Gastroesophageal sphincter (tissue), 4 donors: ENCODE measurements around the gene SLAMF9. TPM values are rescaled to one million over a fixed set of nuclear protein-coding genes. Genes with fewer than 3 reads are reported as not detected.

Experiments used
- ATAC-seq: fragments of 150-250 bp; one replicate; pipeline ENCODE4 v1.9.1; 2016; ENCODE audit warnings: mild to moderate bottlenecking, moderate library complexity
- H3K27ac ChIP-seq, 4 donors: fragments of 200-600 bp; sonication (generic) in 3 of 4; 1 replicate in 3 of 4; 2 replicates in 1 of 4; pipeline ENCODE4 v1.5.1; 2016 to 2019
- H3K27me3 ChIP-seq: fragments of 200-600 bp; sonication (generic); one replicate; pipeline ENCODE4 v1.5.1; 2019
- H3K36me3 ChIP-seq, 2 donors: fragments of 200-600 bp; sonication (generic); one replicate each; pipeline ENCODE4 v1.5.1; 2019; ENCODE audit warnings: control low read depth in 1 of 2
- H3K4me1 ChIP-seq, 3 donors: fragments of 200-600 bp; sonication (generic); 1 replicate in 2 of 3; 2 replicates in 1 of 3; pipeline ENCODE4 v1.5.1; 2016 to 2019; ENCODE audit warnings: control low read depth in 2 of 3
- H3K4me3 ChIP-seq, 2 donors: fragments of 200-600 bp; sonication (generic); one replicate each; pipeline ENCODE4 v1.5.1; 2019; ENCODE audit warnings: mild to moderate bottlenecking in 1 of 2, moderate library complexity in 1 of 2
- H3K9me3 ChIP-seq, 3 donors: fragments of 200-600 bp; sonication (generic); one replicate each; pipeline ENCODE4 v1.5.1; 2017 to 2019; ENCODE audit warnings: control low read depth in 2 of 3
- CTCF ChIP-seq, 4 experiments: fragments of 200-600 bp in 2 of 4; fragments of 450-650 bp in 2 of 4; sonication (generic) in 1 of 4; IDR thresholded peaks; one replicate each; pipeline ENCODE4 v1.5.1; 2017 to 2019; ENCODE audit warnings: antibody characterized with exemption in 4 of 4, mild to moderate bottlenecking in 2 of 4, moderate library complexity in 2 of 4
- EP300 ChIP-seq: sonication (generic); formaldehyde crosslinking; IDR thresholded peaks from one replicate; pipeline ENCODE4 v1.6.1; 2017; ENCODE audit warnings: antibody characterized with exemption, mild to moderate bottlenecking
- POLR2A ChIP-seq, 2 donors: fragments of 450-650 bp; IDR thresholded peaks; one replicate each; pipeline ENCODE4 v1.6.1; 2017; ENCODE audit warnings: antibody characterized with exemption in 2 of 2, mild to moderate bottlenecking in 2 of 2, moderate library complexity in 1 of 2
- POLR2AphosphoS5 ChIP-seq: sonication (generic); formaldehyde crosslinking; IDR thresholded peaks from one replicate; pipeline ENCODE4 v1.6.1; 2017; ENCODE audit warnings: antibody characterized with exemption
- WGBS, 2 donors: methylation state at CpG; one replicate each; pipeline ENCODE4 v1.1.5; 2018; ENCODE audit warnings: low coverage in 1 of 2; 5-methylcytosine and 5-hydroxymethylcytosine counted together
- total RNA-seq, 4 donors: library from RNA; depleted of rRNA; stranded (reverse); fragments of >200 nt; gene quantifications; one replicate each; pipeline ENCODE4 v1.1.0, GENCODE V29; 2016

SLAMF9 gene
- total RNA-seq, 4 donors from 2014 or later = not detected

GRCh38 chr1:159988006-159988405, 34.0 kb upstream of the SLAMF9 start:
- TF ChIP-seq POLR2AphosphoS5 (no peak), EP300 (no peak), POLR2A (IDR thresholded peaks at IDR 0.05) (no peak), CTCF (IDR thresholded peaks at IDR 0.05) (no peak)
- WGBS, 2 donors = 80% methylated on average over 1 of the region's 1 CpG; no CpG with 5 or more reads in 1 of the 2 donors
- Histone ChIP-seq H3K27ac (no peak overlapping the region), H3K27me3 (peaks cover 13% of the 10 kb centered on the region), H3K36me3 (no peaks in the 10 kb centered on the region), H3K9me3 (no peaks in the 10 kb centered on the region), H3K4me3 (no peak overlapping the region), H3K4me1 (no peaks in the 10 kb centered on the region)
- ATAC-seq = no peak

GRCh38 chr1:159987186-159987585, 33.1 kb upstream of the SLAMF9 start:
- ATAC-seq = no peak
- WGBS, 2 donors = no CpG with 5 or more reads among the region's 4 CpGs
- H3K27ac ChIP-seq = no peak overlapping the region

GRCh38 chr1:159986531-159986930, 32.5 kb upstream of the SLAMF9 start:
- ATAC-seq = no peak
- H3K4me3 ChIP-seq = no peak overlapping the region
- WGBS, 2 donors = 90 to 100% methylated on average over 1 of the region's 1 CpG
- H3K4me1 ChIP-seq = no peaks in the 10 kb centered on the region
- no peak for TF ChIP-seq CTCF (IDR thresholded peaks at IDR 0.05)
- TF ChIP-seq EP300 = no peak
- no peak for TF ChIP-seq POLR2A (IDR thresholded peaks at IDR 0.05)
- no peak for TF ChIP-seq POLR2AphosphoS5
- no peak overlapping the region for H3K27ac ChIP-seq
- H3K36me3 ChIP-seq = no peaks in the 10 kb centered on the region
- no peaks in the 10 kb centered on the region for H3K9me3 ChIP-seq
- H3K27me3 ChIP-seq = peaks cover 13% of the 10 kb centered on the region

More at GRCh38 chr1:159987186-159987585, 33.1 kb upstream of the SLAMF9 start:
- Histone ChIP-seq H3K27me3 (peaks cover 13% of the 10 kb centered on the region), H3K4me1 (no peaks in the 10 kb centered on the region), H3K36me3 (no peaks in the 10 kb centered on the region), H3K9me3 (no peaks in the 10 kb centered on the region), H3K4me3 (no peak overlapping the region)
- TF ChIP-seq POLR2AphosphoS5 (no peak), CTCF (IDR thresholded peaks at IDR 0.05) (no peak), POLR2A (IDR thresholded peaks at IDR 0.05) (no peak)

GRCh38 chr1:159986093-159986492, 32.1 kb upstream of the SLAMF9 start:
- H3K4me3 ChIP-seq = no peak overlapping the region
- H3K9me3 ChIP-seq = no peaks in the 10 kb centered on the region
- ATAC-seq = no peak
- H3K27me3 ChIP-seq = peaks cover 13% of the 10 kb centered on the region
- no peaks in the 10 kb centered on the region for H3K36me3 ChIP-seq
- no peak overlapping the region for H3K27ac ChIP-seq
- no peaks in the 10 kb centered on the region for H3K4me1 ChIP-seq
- TF ChIP-seq POLR2AphosphoS5 (no peak), CTCF (IDR thresholded peaks at IDR 0.05) (no peak)
- WGBS, 2 donors = 68 to 83% methylated on average over 2 of the region's 2 CpGs

- no peak for ATAC-seq
- Histone ChIP-seq H3K27ac (no peak overlapping the region), H3K36me3 (no peaks in the 10 kb centered on the region), H3K4me3 (no peak overlapping the region), H3K4me1 (no peaks in the 10 kb centered on the region), H3K27me3 (peaks cover 13% of the 10 kb centered on the region), H3K9me3 (no peaks in the 10 kb centered on the region)
- 85% methylated on average over 2 of the region's 6 CpGs; no CpG with 5 or more reads in 1 of the 2 donors for WGBS, 2 donors
- TF ChIP-seq POLR2A (IDR thresholded peaks at IDR 0.05) = no peak
- no peak for TF ChIP-seq EP300
Measured at GRCh38 chr1:159985473-159985872, 31.4 kb upstream of the SLAMF9 start.
